Bronchial epithelial cell (primary cell): ENCODE results near the gene ATP2B3. TPM values are rescaled to one million over a fixed set of nuclear protein-coding genes. Genes with fewer than 3 reads are reported as not detected.

Source experiments
- DNase-seq: peaks from one replicate; pipeline ENCODE4 v3.0.0-alpha.2; 2010; ENCODE audit warnings: low read depth
- FAIRE-seq: peaks from 2 replicates; lab custom pipeline; 2011; peaks lifted over from hg19 to GRCh38; lab: Jason Lieb, UNC
- H3K27me3 ChIP-seq: 2 replicates; pipeline ENCODE4 v1.5.1; 2011; ENCODE audit warnings: low read length; ENCODE audit not compliant: control insufficient read depth, insufficient read depth
- H3K36me3 ChIP-seq: 2 replicates; pipeline ENCODE4 v1.5.1; 2011; ENCODE audit warnings: low read length; ENCODE audit not compliant: control insufficient read depth, insufficient read depth
- H3K4me3 ChIP-seq: 2 replicates; pipeline ENCODE4 v1.5.1; 2011; ENCODE audit warnings: mild to moderate bottlenecking, low read depth, low read length, control low read depth
- CTCF ChIP-seq: IDR thresholded peaks from 2 replicates; pipeline ENCODE4 v1.5.1; 2011; ENCODE audit warnings: mild to moderate bottlenecking, moderate library complexity, low read length, control low read depth, inconsistent platforms; ENCODE audit not compliant: insufficient read depth, severe bottlenecking
- total RNA-seq: library from RNA; depleted of rRNA; stranded (reverse); fragments of >200 nt; gene quantifications from 2 replicates; pipeline ENCODE4 v1.2.1, GENCODE V29; 2014

The ATP2B3 gene
- not detected in 2 replicates for total RNA-seq

GRCh38 chrX:153517423-153517822, at the start of gene ATP2B3:
TSS of gene ATP2B3 (plus strand) at chrX:153517642. CDS start at chrX:153536248, 18,606 bp downstream.
- FAIRE-seq (no peak), DNase-seq (no peak)
- no peak for TF ChIP-seq CTCF
- H3K36me3 ChIP-seq: no peaks in the 10 kb centered on the region
- H3K27me3 ChIP-seq: peaks cover 7% of the 10 kb centered on the region
- H3K4me3 ChIP-seq: no peak within 1 kb of the TSS

GRCh38 chrX:153468008-153468580, 49.3 kb upstream of the ATP2B3 start:
- TF ChIP-seq CTCF: no peak
- Histone ChIP-seq H3K36me3 (peaks cover 4% of the 10 kb centered on the region), H3K4me3 (no peak overlapping the region), H3K27me3 (no peaks in the 10 kb centered on the region)
- DNase-seq: no peak
- no peak for FAIRE-seq

DNA sequence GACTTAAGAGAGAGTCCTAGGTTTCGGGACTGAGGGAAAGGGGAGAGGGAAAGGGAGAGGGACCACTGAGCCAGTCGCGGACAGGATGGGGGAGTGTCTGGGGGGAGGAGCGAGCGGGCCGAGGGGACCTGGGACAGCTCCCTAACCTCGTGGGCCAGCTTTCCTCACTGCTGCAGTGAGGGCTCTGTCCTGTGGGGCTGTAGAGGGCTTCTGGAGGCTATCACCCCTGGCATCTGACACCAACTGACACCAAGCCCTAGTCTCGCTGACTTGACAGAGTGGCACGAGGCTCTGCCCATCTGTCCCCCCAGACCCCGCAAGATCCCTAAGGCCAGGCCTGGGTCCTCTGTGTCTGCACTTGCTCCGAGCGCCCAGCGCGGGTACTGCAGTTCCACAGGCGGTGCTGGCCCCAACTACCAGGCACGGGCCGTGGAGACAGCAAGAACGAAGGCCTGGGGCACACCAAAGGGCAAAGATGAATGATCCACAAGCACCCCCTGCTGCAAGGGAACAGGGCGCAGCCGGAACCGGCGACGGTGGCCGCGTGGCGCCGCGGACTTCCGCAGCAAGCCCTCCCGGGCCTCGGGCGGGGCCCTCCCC, 47.5 kb upstream of the ATP2B3 start:
- Histone ChIP-seq H3K27me3 (no peaks in the 10 kb centered on the region), H3K36me3 (peaks cover 3% of the 10 kb centered on the region), H3K4me3 (peak overlapping the region; percentile 64)
- no peak for TF ChIP-seq CTCF
- DNase-seq (peak; percentile 8), FAIRE-seq (no peak)

GRCh38 chrX:153470411-153471363, 46.8 kb upstream of the ATP2B3 start, which contains the start of gene HAUS7:
TSS of gene HAUS7 (minus strand) at chrX:153470576. CDS start at chrX:153470557, 19 bp downstream.
- Histone ChIP-seq H3K36me3 (peaks cover 3% of the 10 kb centered on the region), H3K4me3 (peak within 1 kb of the TSS; percentile 64), H3K27me3 (no peaks in the 10 kb centered on the region)
- FAIRE-seq (no peak), DNase-seq (peak; percentile 56)
- TF ChIP-seq CTCF: peak; percentile 75

DNA sequence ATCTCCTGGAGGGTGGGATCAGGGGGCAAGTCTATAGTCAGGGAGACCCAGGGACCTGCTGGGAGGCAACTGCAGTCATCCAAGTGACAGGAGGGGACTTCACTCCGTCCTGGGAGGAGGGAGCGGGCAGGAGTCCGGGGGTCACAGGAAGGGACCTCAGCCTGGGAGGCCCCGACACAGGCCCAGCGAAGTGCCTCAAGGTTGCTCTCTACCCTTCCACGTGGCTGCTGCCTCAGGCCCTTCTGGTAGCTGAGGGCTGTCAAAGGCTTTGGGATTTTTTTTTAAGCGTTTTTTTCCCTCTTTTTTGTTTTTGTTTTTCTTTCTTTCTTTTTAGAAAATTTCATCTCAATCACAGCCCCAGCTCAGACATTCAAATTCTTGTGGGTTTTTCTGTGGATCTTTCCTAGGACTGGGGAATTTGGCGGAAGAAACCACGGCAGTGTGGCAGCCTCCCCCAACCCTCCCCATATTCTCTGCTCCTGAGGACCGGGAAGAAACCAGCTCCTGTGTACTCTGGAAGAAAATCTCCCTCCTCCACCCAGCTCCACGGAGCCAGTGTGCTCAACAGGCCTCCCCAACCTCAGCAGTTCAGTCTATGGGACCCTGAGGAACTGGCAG, 45.7 kb upstream of the ATP2B3 start:
- TF ChIP-seq CTCF: no peak
- FAIRE-seq: no peak
- peaks cover 3% of the 10 kb centered on the region for H3K36me3 ChIP-seq
- H3K27me3 ChIP-seq: peaks cover 1% of the 10 kb centered on the region
- no peak for DNase-seq
- H3K4me3 ChIP-seq: no peak overlapping the region
